Measurements from ENCODE around the gene COL24A1. TPM values are rescaled to one million over a fixed set of nuclear protein-coding genes. Genes with fewer than 3 reads are reported as not detected.
"Not testable (repeated sequence)": the region's sequence is repeated elsewhere in the genome, so short reads cannot be mapped to it uniquely, and the experiment has no call there.

COL24A1 gene
- total RNA-seq, 1 donor, result 0.84 TPM

DNA sequence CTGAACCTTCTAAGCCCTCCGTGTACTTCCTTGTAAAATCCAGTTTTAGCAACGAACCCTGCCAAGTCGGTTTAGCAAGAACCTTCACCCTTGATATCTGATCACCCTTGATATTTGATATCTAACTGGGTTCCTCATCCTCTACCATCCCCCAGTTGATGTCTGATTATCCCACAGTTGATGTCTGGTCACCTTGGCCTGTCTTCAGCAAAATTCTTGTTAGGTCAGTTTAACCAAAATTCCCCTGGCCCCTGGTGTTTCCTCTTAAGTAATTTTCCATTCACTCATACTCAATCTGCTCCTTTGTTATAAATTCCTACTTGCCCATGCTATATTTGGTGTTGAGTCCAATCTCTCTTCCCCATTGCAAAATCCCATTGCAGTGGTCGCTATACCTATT is 333.9 kb downstream of the COL24A1 start:
- H3K9me3 ChIP-seq (ENCODE audit: low read depth, low read length), result no peaks in the 10 kb centered on the region
- no peaks in the 10 kb centered on the region for H3K4me1 ChIP-seq (ENCODE audit: insufficient read depth, low read length)
- no peak overlapping the region for H3K4me3 ChIP-seq (ENCODE audit: low read length)
- H3K27me3 ChIP-seq (ENCODE audit: insufficient read depth, low read length), result no peaks in the 10 kb centered on the region

GRCh38 chr1:85818371-85818770 is 338.2 kb downstream of the COL24A1 start:
- H3K4me1 ChIP-seq (ENCODE audit: insufficient read depth, low read length), result no peaks in the 10 kb centered on the region
- H3K9me3 ChIP-seq (ENCODE audit: low read depth, low read length), result no peaks in the 10 kb centered on the region
- H3K27me3 ChIP-seq (ENCODE audit: insufficient read depth, low read length), result no peaks in the 10 kb centered on the region
- H3K4me3 ChIP-seq (ENCODE audit: low read length), result no peak overlapping the region

DNA sequence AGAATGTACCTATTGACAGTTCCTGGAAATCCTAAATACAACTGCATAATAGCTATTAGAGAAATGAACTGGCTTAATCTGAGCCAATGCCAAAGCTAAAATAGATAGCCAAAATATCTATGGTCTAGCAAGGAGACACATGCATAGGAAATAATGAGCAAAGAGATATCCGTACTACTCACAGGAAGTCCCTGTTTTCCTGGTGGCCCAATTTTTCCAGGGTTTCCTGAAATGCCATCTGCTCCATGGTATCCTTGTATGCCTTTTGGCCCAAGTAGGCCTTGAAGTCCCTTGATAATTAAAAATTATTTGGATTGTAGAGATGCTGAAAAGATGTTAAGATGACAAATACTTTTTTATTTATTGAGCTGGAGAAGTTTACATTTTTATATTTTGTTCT is 340.0 kb downstream of the COL24A1 start:
- Histone ChIP-seq H3K4me3 (ENCODE audit: low read length) (no peak overlapping the region), H3K27me3 (ENCODE audit: insufficient read depth, low read length) (no peaks in the 10 kb centered on the region), H3K4me1 (ENCODE audit: insufficient read depth, low read length) (no peaks in the 10 kb centered on the region), H3K9me3 (ENCODE audit: low read depth, low read length) (no peaks in the 10 kb centered on the region)

- no peak overlapping the region for H3K4me3 ChIP-seq (ENCODE audit: low read length)
- no peaks in the 10 kb centered on the region for H3K4me1 ChIP-seq (ENCODE audit: insufficient read depth, low read length)
- no peaks in the 10 kb centered on the region for H3K9me3 ChIP-seq (ENCODE audit: low read depth, low read length)
- no peaks in the 10 kb centered on the region for H3K27me3 ChIP-seq (ENCODE audit: insufficient read depth, low read length)
Measured at GRCh38 chr1:85815906-85816305, 340.7 kb downstream of the COL24A1 start.

GRCh38 chr1:85806236-85806965 is 350.2 kb downstream of the COL24A1 start:
- peaks cover 5% of the 10 kb centered on the region for H3K9me3 ChIP-seq (ENCODE audit: low read depth, low read length)
- no peaks in the 10 kb centered on the region for H3K4me1 ChIP-seq (ENCODE audit: insufficient read depth, low read length)
- no peak overlapping the region for H3K4me3 ChIP-seq (ENCODE audit: low read length)
- H3K27me3 ChIP-seq (ENCODE audit: insufficient read depth, low read length), result no peaks in the 10 kb centered on the region

GRCh38 chr1:85801520-85801919 is 355.1 kb downstream of the COL24A1 start:
- H3K9me3 ChIP-seq (ENCODE audit: low read depth, low read length), result no peaks in the 10 kb centered on the region
- no peaks in the 10 kb centered on the region for H3K4me1 ChIP-seq (ENCODE audit: insufficient read depth, low read length)
- no peaks in the 10 kb centered on the region for H3K27me3 ChIP-seq (ENCODE audit: insufficient read depth, low read length)
- no peak overlapping the region for H3K4me3 ChIP-seq (ENCODE audit: low read length)

DNA sequence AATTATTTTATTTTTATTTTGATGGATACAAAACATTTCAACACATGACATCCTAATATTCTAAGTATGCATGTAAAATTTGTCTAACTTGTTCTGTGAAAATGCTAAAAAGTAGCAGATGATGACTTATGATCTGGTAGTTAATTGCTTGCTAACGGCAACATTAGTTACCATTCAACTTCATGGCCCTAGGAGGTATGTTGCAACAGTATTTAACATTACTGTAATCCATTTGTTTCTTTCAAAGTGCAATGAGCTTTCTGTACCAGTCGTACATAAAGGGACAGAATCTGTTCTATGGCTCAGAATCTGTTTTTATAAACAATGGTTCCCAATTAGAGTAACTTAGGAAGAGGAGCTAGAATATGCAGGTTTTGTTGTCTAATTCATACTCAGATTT is 356.8 kb downstream of the COL24A1 start:
- H3K27me3 ChIP-seq (ENCODE audit: insufficient read depth, low read length), result no peaks in the 10 kb centered on the region
- H3K9me3 ChIP-seq (ENCODE audit: low read depth, low read length), result no peaks in the 10 kb centered on the region
- H3K4me3 ChIP-seq (ENCODE audit: low read length), result no peak overlapping the region
- no peaks in the 10 kb centered on the region for H3K4me1 ChIP-seq (ENCODE audit: insufficient read depth, low read length)

GRCh38 chr1:85798419-85798818 is 358.2 kb downstream of the COL24A1 start:
- Histone ChIP-seq H3K4me3 (ENCODE audit: low read length) (no peak overlapping the region), H3K9me3 (ENCODE audit: low read depth, low read length) (no peaks in the 10 kb centered on the region), H3K4me1 (ENCODE audit: insufficient read depth, low read length) (no peaks in the 10 kb centered on the region), H3K27me3 (ENCODE audit: insufficient read depth, low read length) (no peaks in the 10 kb centered on the region)

- not testable (repeated sequence) for H3K4me3 ChIP-seq (ENCODE audit: low read length); H3K9me3 ChIP-seq (ENCODE audit: low read depth, low read length); H3K4me1 ChIP-seq (ENCODE audit: insufficient read depth, low read length); H3K27me3 ChIP-seq (ENCODE audit: insufficient read depth, low read length)
Measured at GRCh38 chr1:85777021-85777420, 379.6 kb downstream of the COL24A1 start.

DNA sequence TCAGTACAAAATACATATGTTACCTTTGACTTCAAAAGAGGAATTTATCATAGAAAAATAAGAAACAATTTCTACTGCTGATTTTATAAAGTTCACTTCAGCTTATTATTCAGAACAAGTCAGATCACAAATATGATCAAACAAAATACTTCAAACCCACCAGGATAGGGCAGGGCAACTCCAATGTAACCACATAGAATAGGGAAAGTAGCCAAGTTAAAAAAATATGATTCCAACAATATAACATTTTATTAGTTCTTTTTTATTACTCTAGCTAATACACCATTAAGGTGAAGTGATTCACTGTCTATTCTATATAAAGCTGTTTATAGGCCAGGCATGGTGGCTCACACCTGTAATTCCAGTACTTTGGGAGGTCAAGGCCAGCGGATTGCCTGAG is 393.8 kb downstream of the COL24A1 start:
- Histone ChIP-seq H3K4me3 (ENCODE audit: low read length) (no peak overlapping the region), H3K4me1 (ENCODE audit: insufficient read depth, low read length) (no peaks in the 10 kb centered on the region), H3K27me3 (ENCODE audit: insufficient read depth, low read length) (no peaks in the 10 kb centered on the region), H3K9me3 (ENCODE audit: low read depth, low read length) (no peaks in the 10 kb centered on the region)

DNA sequence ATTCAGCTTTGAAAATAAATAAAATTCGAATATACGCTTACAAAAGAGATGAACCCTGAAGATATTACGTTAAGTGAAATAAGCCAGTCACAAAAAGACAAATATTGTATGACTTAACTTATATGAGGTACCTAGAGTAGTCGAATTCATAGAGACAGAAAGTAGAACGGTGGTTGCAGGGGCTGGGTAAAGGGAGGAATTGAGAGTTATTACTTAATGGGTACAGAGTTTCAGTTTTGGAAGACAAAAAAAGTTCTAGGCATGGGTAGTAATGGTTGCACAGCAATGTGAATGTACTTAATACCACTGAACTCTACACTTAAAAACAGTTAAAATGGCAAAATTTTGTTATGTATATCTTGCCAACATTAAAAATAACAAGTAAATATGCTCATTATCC is 399.7 kb downstream of the COL24A1 start:
- Histone ChIP-seq H3K4me1 (ENCODE audit: insufficient read depth, low read length) (no peaks in the 10 kb centered on the region), H3K9me3 (ENCODE audit: low read depth, low read length) (peaks cover 5% of the 10 kb centered on the region), H3K4me3 (ENCODE audit: low read length) (no peak overlapping the region)

DNA sequence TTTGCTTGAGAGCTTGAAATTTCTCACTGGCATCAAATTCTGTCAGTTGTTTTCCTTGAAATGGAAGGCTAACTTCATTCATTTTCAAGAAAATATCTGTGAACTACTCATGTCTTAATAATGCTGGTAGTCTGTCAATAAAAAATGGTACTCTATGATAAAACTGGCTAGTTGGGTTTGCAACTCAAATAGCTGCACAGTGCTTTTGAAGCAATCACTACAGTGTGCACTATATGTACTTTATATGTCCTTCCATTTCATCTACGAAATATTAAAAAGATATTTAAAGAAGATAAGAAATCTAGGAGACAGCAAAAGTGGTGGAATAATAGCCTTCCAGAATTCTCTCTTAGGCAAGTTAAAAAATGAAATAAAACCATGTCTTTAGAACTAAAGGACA is 408.5 kb downstream of the COL24A1 start:
- Histone ChIP-seq H3K4me3 (ENCODE audit: low read length) (no peak overlapping the region), H3K27me3 (ENCODE audit: insufficient read depth, low read length) (no peaks in the 10 kb centered on the region), H3K9me3 (ENCODE audit: low read depth, low read length) (no peaks in the 10 kb centered on the region), H3K4me1 (ENCODE audit: insufficient read depth, low read length) (no peaks in the 10 kb centered on the region)

More for the DNA sequence above, 399.7 kb downstream of the COL24A1 start:
- no peaks in the 10 kb centered on the region for H3K27me3 ChIP-seq (ENCODE audit: insufficient read depth, low read length)

DNA sequence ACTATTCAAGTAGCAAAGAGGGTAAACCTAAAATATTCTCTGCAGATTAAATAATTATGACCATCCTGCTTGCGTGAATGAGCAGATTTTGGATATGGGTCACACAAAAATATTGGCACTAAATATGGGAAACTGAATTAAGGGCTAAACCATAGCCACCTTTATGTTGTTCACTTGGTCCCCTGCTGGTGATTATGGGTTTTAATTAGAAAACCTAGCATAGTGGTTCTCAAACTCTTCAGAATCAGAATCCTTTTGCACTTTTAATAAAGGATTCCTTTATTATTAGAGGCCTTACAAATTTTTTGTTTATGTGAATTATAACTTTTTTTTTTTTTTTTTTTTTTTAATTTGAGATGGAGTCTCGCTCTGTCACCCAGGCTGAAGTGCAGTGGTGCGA is 409.8 kb downstream of the COL24A1 start:
- Histone ChIP-seq H3K4me3 (ENCODE audit: low read length) (no peak overlapping the region), H3K4me1 (ENCODE audit: insufficient read depth, low read length) (no peaks in the 10 kb centered on the region), H3K27me3 (ENCODE audit: insufficient read depth, low read length) (no peaks in the 10 kb centered on the region), H3K9me3 (ENCODE audit: low read depth, low read length) (no peaks in the 10 kb centered on the region)

DNA sequence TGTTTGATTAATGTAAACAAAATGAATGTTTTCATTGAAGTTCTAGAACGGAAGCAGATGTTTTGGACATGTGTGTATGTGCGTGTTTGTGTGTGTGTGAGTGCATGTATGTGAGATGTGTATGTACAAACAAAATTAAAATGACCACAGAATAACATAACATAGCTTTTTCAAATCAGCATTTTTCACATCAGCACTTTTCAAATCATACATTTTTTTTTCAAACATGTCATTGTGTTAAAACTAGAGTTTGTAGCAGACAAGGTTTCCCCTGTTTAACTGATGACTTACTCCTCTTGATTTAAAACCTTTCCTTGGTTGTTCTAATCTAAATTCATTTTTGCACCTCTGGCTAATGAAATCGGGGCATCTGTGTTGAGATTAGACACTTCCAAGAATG is 412.8 kb downstream of the COL24A1 start:
- Histone ChIP-seq H3K4me3 (ENCODE audit: low read length) (no peak overlapping the region), H3K9me3 (ENCODE audit: low read depth, low read length) (no peaks in the 10 kb centered on the region), H3K4me1 (ENCODE audit: insufficient read depth, low read length) (no peaks in the 10 kb centered on the region), H3K27me3 (ENCODE audit: insufficient read depth, low read length) (no peaks in the 10 kb centered on the region)

GRCh38 chr1:85734931-85735330 is 421.6 kb downstream of the COL24A1 start:
- H3K27me3 ChIP-seq (ENCODE audit: insufficient read depth, low read length), result peaks cover 3% of the 10 kb centered on the region
- no peaks in the 10 kb centered on the region for H3K4me1 ChIP-seq (ENCODE audit: insufficient read depth, low read length)
- no peaks in the 10 kb centered on the region for H3K9me3 ChIP-seq (ENCODE audit: low read depth, low read length)
- no peak overlapping the region for H3K4me3 ChIP-seq (ENCODE audit: low read length)

GRCh38 chr1:85718678-85719340 is 437.8 kb downstream of the COL24A1 start:
- Histone ChIP-seq H3K4me1 (ENCODE audit: insufficient read depth, low read length) (no peaks in the 10 kb centered on the region), H3K27me3 (ENCODE audit: insufficient read depth, low read length) (no peaks in the 10 kb centered on the region), H3K9me3 (ENCODE audit: low read depth, low read length) (peaks cover 8% of the 10 kb centered on the region), H3K4me3 (ENCODE audit: low read length) (no peak overlapping the region)

Measured in mononuclear cell (primary cell).